Gastrocnemius medialis (tissue), 4 donors: Measurements from ENCODE around the gene AGAP1.

Experiments used
- CTCF ChIP-seq, 5 experiments: fragments of 450-650 bp in 3 of 5; fragments of 200-600 bp in 2 of 5; sonication (generic) in 2 of 5; IDR thresholded peaks in 4 of 5; conservative IDR thresholded peaks in 1 of 5; 1 replicate in 4 of 5; 2 replicates in 1 of 5; pipeline ENCODE4 v1.5.1; 2016 to 2019; ENCODE audit warnings: antibody characterized with exemption in 5 of 5, mild to moderate bottlenecking in 3 of 5, moderate library complexity in 3 of 5
- POLR2A ChIP-seq, 2 donors: fragments of 450-650 bp; IDR thresholded peaks; one replicate each; pipeline ENCODE4 v1.6.1; 2017; ENCODE audit warnings: antibody characterized with exemption in 2 of 2, mild to moderate bottlenecking in 2 of 2, moderate library complexity in 2 of 2

DNA sequence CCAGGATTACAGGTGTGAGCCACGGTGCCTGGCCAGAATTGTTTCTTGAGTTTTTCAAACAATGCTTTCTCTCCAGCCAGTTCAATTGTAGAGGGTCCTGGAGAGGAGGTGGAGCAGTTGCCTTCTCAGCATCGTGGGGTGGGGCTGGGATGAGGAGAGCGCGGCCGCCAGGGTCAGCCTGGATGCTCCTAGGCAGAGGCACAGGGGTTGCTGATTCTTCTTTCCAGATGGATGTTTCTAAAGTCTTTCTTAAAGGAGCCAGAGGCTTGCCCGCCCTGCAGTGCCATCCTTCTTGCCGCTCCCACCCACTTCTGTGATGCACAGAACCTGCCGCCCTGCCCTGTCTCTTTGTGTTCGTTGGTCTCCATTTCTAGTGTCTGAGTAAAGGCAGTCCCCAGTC is 61.1 kb downstream of the AGAP1 start:
- TF ChIP-seq CTCF (IDR thresholded peaks at IDR 0.05 in 4 of 5, conservative IDR thresholded peaks at IDR 0.05 in 1 of 5) (no peak), POLR2A (IDR thresholded peaks at IDR 0.05) (no peak)
